ENCODE measurements around the gene MARCHF6. TPM values are rescaled to one million over a fixed set of nuclear protein-coding genes. Genes with fewer than 3 reads are reported as not detected.

Gene MARCHF6
- total and polyA plus RNA-seq, 2 donors (not counting 1 experiment from before 2014, with no cell fraction given) = 69.0 to 201 TPM

DNA sequence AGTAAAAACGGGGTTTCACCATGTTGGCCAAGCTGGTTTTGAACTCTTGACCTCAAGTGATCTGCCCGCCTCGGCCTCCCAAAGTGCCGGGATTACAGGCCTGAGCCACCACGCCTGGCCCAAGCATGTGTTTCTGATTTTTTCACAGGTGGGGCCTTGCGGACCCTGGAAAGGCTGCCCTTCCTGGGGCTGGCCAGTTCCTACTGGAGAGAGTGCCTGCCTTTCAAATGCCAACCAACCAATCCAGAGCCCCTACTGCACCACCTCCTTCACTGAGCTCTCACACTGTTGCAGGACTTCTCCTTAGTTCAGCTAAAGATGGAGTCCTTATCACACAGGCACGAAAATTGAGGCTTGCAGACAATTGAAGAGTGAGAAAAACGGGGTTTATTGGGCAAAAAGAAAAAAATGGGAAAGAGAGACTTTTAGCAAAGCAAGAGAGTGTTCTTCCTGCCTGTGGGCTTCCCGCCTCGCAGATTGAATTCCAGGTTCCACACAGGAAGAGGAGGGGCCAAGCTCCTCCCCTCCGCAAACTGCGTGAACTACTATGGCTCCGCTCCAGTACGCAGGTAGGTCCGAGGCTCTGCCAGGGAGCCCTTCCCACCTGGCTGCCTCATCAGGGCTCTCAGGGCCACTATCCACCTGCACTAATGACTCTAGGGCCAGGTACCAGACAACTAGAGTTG lies 37.5 kb upstream of the MARCHF6 start:
- no peaks in the 10 kb centered on the region for H3K79me2 ChIP-seq (ENCODE audit: control insufficient read depth, insufficient read depth, low read length)
- ChIA-PET POLR2A (no interaction called here), CTCF (interaction anchor here (0.7 kb wide), 1 partner anchor 10 kb away, joined by 3 read pairs; no protein-coding TSS in a partner anchor)
- no peaks in the 10 kb centered on the region for H3K27me3 ChIP-seq (replicated peaks in 1 of 4; ENCODE audit: control extremely low read depth in 1 of 4, control insufficient read depth in 3 of 4, insufficient read depth in 4 of 4, low read length in 3 of 4)
- H3K36me3 ChIP-seq (replicated peaks in 1 of 2; ENCODE audit: control extremely low read depth in 1 of 2, control insufficient read depth in 1 of 2, extremely low read depth in 1 of 2, insufficient read depth in 2 of 2, low read length in 1 of 2) = no peaks in the 10 kb centered on the region
- H4K20me1 ChIP-seq (ENCODE audit: control insufficient read depth, insufficient read depth, low read length, poor library complexity, severe bottlenecking) = no peaks in the 10 kb centered on the region
- Mint-ChIP-seq H3K27me3 (peaks cover 11% of the 10 kb centered on the region), H3K4me3 (no peak overlapping the region), H3K27ac (no peak overlapping the region), H3K9me3 (ENCODE audit: insufficient read depth) (no peaks in the 10 kb centered on the region), H3K4me1 (no peaks in the 10 kb centered on the region)
- H3K9me3 ChIP-seq (ENCODE audit: control extremely low read depth in 1 of 3, control insufficient read depth in 2 of 3, insufficient read depth in 1 of 3, low read length in 2 of 3) = no peaks in the 10 kb centered on the region
- no peak overlapping the region for H3K9ac ChIP-seq (ENCODE audit: low read length)
- ATAC-seq (ENCODE audit: low read depth) (no peak), DNase-seq (no peak)
- H3K4me3 ChIP-seq (ENCODE audit: control extremely low read depth in 1 of 5, extremely low read depth in 1 of 5, insufficient read depth in 1 of 5, low read depth in 2 of 5, low read length in 4 of 5) = no peak overlapping the region
- intact Hi-C loops (cut with micrococcal nuclease) = no loop called here
- H3K27ac ChIP-seq (ENCODE audit: low read length in 2 of 2) = no peak overlapping the region
- WGBS (ENCODE audit: insufficient coverage) = 98% methylated on average over 15 of the region's 15 CpGs
- H2AFZ ChIP-seq (ENCODE audit: insufficient read depth, low read depth, low read length, poor library complexity, severe bottlenecking) = no peak overlapping the region
- no peaks in the 10 kb centered on the region for H3K4me1 ChIP-seq (ENCODE audit: control insufficient read depth in 2 of 2, insufficient read depth in 2 of 2, low read length in 2 of 2)
- no peak for TF ChIP-seq EZH2 (IDR thresholded peaks at IDR 0.05; ENCODE audit: borderline replicate concordance, insufficient read depth, low read depth, low read length, poor library complexity, severe bottlenecking)
- TF ChIP-seq, protein P1, sequence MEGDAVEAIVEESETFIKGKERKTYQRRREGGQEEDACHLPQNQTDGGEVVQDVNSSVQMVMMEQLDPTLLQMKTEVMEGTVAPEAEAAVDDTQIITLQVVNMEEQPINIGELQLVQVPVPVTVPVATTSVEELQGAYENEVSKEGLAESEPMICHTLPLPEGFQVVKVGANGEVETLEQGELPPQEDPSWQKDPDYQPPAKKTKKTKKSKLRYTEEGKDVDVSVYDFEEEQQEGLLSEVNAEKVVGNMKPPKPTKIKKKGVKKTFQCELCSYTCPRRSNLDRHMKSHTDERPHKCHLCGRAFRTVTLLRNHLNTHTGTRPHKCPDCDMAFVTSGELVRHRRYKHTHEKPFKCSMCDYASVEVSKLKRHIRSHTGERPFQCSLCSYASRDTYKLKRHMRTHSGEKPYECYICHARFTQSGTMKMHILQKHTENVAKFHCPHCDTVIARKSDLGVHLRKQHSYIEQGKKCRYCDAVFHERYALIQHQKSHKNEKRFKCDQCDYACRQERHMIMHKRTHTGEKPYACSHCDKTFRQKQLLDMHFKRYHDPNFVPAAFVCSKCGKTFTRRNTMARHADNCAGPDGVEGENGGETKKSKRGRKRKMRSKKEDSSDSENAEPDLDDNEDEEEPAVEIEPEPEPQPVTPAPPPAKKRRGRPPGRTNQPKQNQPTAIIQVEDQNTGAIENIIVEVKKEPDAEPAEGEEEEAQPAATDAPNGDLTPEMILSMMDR (IDR thresholded peaks at IDR 0.05) = no peak
- no peak overlapping the region for H3K4me2 ChIP-seq (replicated peaks; ENCODE audit: low read depth, low read length, poor library complexity, severe bottlenecking)

DNA sequence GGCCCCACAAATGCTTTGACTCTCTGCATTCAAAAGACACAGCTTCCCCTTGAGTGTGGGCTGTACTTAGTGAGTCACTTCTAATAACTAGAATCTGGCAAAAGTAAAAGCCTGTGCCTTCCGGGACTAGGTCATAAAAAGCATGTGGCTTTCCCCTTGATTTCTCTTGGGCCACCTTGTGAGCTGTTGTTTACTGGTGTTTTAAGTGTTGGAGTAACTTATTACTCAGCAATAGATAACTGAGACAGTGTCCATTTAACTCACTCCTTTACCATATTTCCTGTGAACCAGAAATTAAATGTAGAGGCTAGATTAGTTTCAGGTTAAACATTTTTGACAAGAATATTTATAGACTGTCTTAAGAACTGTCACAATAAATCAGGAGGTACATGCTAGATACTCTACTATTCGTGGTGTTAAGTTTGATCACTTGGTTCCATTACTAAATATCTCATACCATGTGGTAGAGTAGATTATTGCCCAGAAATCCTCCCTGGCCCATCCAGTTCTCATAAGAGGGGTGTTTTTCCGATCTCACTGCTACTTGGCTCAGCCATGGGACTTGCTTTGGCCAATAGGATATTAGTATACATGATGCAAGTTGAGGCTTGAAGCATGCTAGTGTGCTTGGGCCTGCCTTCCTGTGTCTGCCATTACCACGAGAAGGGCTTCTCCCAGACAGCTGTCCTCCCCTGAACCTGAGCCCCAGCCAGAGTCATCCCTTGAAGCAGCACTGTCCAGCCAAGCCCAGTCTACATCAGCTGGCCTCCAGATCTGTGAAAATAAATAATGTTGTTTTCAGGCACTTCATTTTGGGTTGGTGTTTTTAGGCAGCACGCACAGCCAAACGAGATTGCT lies 35.4 kb upstream of the MARCHF6 start:
- no peak overlapping the region for H3K27ac Mint-ChIP-seq
- Histone ChIP-seq H3K9me3 (ENCODE audit: control extremely low read depth in 1 of 3, control insufficient read depth in 2 of 3, insufficient read depth in 1 of 3, low read length in 2 of 3) (no peaks in the 10 kb centered on the region), H3K27me3 (replicated peaks in 1 of 4; ENCODE audit: control extremely low read depth in 1 of 4, control insufficient read depth in 3 of 4, insufficient read depth in 4 of 4, low read length in 3 of 4) (no peaks in the 10 kb centered on the region), H3K4me2 (replicated peaks; ENCODE audit: low read depth, low read length, poor library complexity, severe bottlenecking) (no peak overlapping the region), H3K79me2 (ENCODE audit: control insufficient read depth, insufficient read depth, low read length) (no peaks in the 10 kb centered on the region), H3K9ac (ENCODE audit: low read length) (no peak overlapping the region), H3K36me3 (replicated peaks in 1 of 2; ENCODE audit: control extremely low read depth in 1 of 2, control insufficient read depth in 1 of 2, extremely low read depth in 1 of 2, insufficient read depth in 2 of 2, low read length in 1 of 2) (no peaks in the 10 kb centered on the region), H3K4me1 (ENCODE audit: control insufficient read depth in 2 of 2, insufficient read depth in 2 of 2, low read length in 2 of 2) (no peaks in the 10 kb centered on the region), H3K27ac (ENCODE audit: low read length in 2 of 2) (no peak overlapping the region), H2AFZ (ENCODE audit: insufficient read depth, low read depth, low read length, poor library complexity, severe bottlenecking) (no peak overlapping the region), H3K4me3 (ENCODE audit: control extremely low read depth in 1 of 5, extremely low read depth in 1 of 5, insufficient read depth in 1 of 5, low read depth in 2 of 5, low read length in 4 of 5) (no peak overlapping the region), H4K20me1 (ENCODE audit: control insufficient read depth, insufficient read depth, low read length, poor library complexity, severe bottlenecking) (no peaks in the 10 kb centered on the region)
- H3K27me3 Mint-ChIP-seq = peaks cover 5% of the 10 kb centered on the region
- no peaks in the 10 kb centered on the region for H3K4me1 Mint-ChIP-seq
- DNase-seq (no peak), ATAC-seq (ENCODE audit: low read depth) (no peak)
- intact Hi-C loops (cut with micrococcal nuclease) = no loop called here
- CTCF ChIA-PET = no interaction called here
- H3K4me3 Mint-ChIP-seq = no peak overlapping the region
- H3K9me3 Mint-ChIP-seq (ENCODE audit: insufficient read depth) = no peaks in the 10 kb centered on the region
- TF ChIP-seq, protein P1 (IDR thresholded peaks at IDR 0.05) = no peak
- no peak for TF ChIP-seq EZH2 (IDR thresholded peaks at IDR 0.05; ENCODE audit: borderline replicate concordance, insufficient read depth, low read depth, low read length, poor library complexity, severe bottlenecking)
- POLR2A ChIA-PET = no interaction called here
- WGBS (ENCODE audit: insufficient coverage) = 91% methylated on average over 4 of the region's 6 CpGs
